ENCODE results near the gene TP53BP2.

The TP53BP2 gene

GRCh38 chr1:223771814-223772770 is 73.7 kb downstream of the TP53BP2 start:
- Histone ChIP-seq H3K9ac (no peak overlapping the region), H3K4me1 (peaks cover 9% of the 10 kb centered on the region; the same call in 1 of the 2 replicates), H3K4me2 (no peak overlapping the region), H3K9me3 (peaks cover 6% of the 10 kb centered on the region; the same call in 1 of the 2 replicates), H4K20me1 (no peaks in the 10 kb centered on the region), H3K27ac (no peak overlapping the region), H3K36me3 (peaks cover 84% of the 10 kb centered on the region), H3K27me3 (no peaks in the 10 kb centered on the region), H3K4me3 (no peak overlapping the region)
- TF ChIP-seq Cebpa-rat (IDR thresholded peaks at IDR 0.05): no peak

- H3K9me3 ChIP-seq: peaks cover 6% of the 10 kb centered on the region; the same call in 1 of the 2 replicates
- H3K4me2 ChIP-seq: no peak overlapping the region
- H3K4me3 ChIP-seq: no peak overlapping the region
- no peaks in the 10 kb centered on the region for H3K27me3 ChIP-seq
- no peak overlapping the region for H3K9ac ChIP-seq
- no peak overlapping the region for H3K27ac ChIP-seq
- peaks cover 77% of the 10 kb centered on the region for H3K36me3 ChIP-seq
- H3K4me1 ChIP-seq: peaks cover 9% of the 10 kb centered on the region; the same call in 1 of the 2 replicates
- no peaks in the 10 kb centered on the region for H4K20me1 ChIP-seq
- no peak for TF ChIP-seq Cebpa-rat (IDR thresholded peaks at IDR 0.05)
Observed at GRCh38 chr1:223771469-223771813, 74.3 kb downstream of the TP53BP2 start.

- no peak overlapping the region for H3K9ac ChIP-seq
- no peak overlapping the region for H3K4me2 ChIP-seq
- H3K27ac ChIP-seq: no peak overlapping the region
- H4K20me1 ChIP-seq: no peaks in the 10 kb centered on the region
- H3K27me3 ChIP-seq: no peaks in the 10 kb centered on the region
- H3K4me1 ChIP-seq: peaks cover 9% of the 10 kb centered on the region; the same call in 1 of the 2 replicates
- H3K36me3 ChIP-seq: peaks cover 72% of the 10 kb centered on the region
- no peak overlapping the region for H3K4me3 ChIP-seq
- TF ChIP-seq Cebpa-rat (IDR thresholded peaks at IDR 0.05): no peak
- peaks cover 6% of the 10 kb centered on the region; the same call in 1 of the 2 replicates for H3K9me3 ChIP-seq
Observed at GRCh38 chr1:223770621-223771315, 75.0 kb downstream of the TP53BP2 start.

- Histone ChIP-seq H4K20me1 (no peaks in the 10 kb centered on the region), H3K4me2 (no peak overlapping the region), H3K27me3 (no peaks in the 10 kb centered on the region), H3K27ac (no peak overlapping the region), H3K9ac (no peak overlapping the region), H3K36me3 (peaks cover 59% of the 10 kb centered on the region), H3K9me3 (peaks cover 6% of the 10 kb centered on the region; the same call in 1 of the 2 replicates), H3K4me3 (no peak overlapping the region), H3K4me1 (peaks cover 6% of the 10 kb centered on the region; the same call in 1 of the 2 replicates)
- TF ChIP-seq Cebpa-rat (IDR thresholded peaks at IDR 0.05): no peak
Observed at GRCh38 chr1:223765719-223766340, 79.9 kb downstream of the TP53BP2 start.

- Histone ChIP-seq H3K4me1 (no peaks in the 10 kb centered on the region; the same call in 1 of the 2 replicates), H3K4me2 (no peak overlapping the region), H3K27ac (no peak overlapping the region), H3K36me3 (peaks cover 59% of the 10 kb centered on the region), H4K20me1 (no peaks in the 10 kb centered on the region), H3K27me3 (no peaks in the 10 kb centered on the region), H3K9ac (no peak overlapping the region), H3K9me3 (peaks cover 6% of the 10 kb centered on the region; the same call in 1 of the 2 replicates), H3K4me3 (no peak overlapping the region)
- TF ChIP-seq Cebpa-rat (IDR thresholded peaks at IDR 0.05): no peak
Observed at GRCh38 chr1:223765036-223765718, 80.6 kb downstream of the TP53BP2 start.

GRCh38 chr1:223763881-223764280 is 81.9 kb downstream of the TP53BP2 start:
- Histone ChIP-seq H3K27me3 (no peaks in the 10 kb centered on the region), H3K9ac (no peak overlapping the region), H3K36me3 (peaks cover 59% of the 10 kb centered on the region), H3K9me3 (peaks cover 2% of the 10 kb centered on the region; the same call in 1 of the 2 replicates), H3K4me2 (no peak overlapping the region), H3K27ac (no peak overlapping the region), H3K4me3 (no peak overlapping the region), H3K4me1 (no peaks in the 10 kb centered on the region), H4K20me1 (no peaks in the 10 kb centered on the region)
- no peak for TF ChIP-seq Cebpa-rat (IDR thresholded peaks at IDR 0.05)

GRCh38 chr1:223763251-223763650 is 82.5 kb downstream of the TP53BP2 start:
- Histone ChIP-seq H3K4me2 (no peak overlapping the region), H3K9me3 (no peaks in the 10 kb centered on the region), H4K20me1 (no peaks in the 10 kb centered on the region), H3K9ac (no peak overlapping the region), H3K36me3 (peaks cover 63% of the 10 kb centered on the region), H3K4me3 (no peak overlapping the region), H3K27me3 (no peaks in the 10 kb centered on the region), H3K4me1 (no peaks in the 10 kb centered on the region), H3K27ac (no peak overlapping the region)
- no peak for TF ChIP-seq Cebpa-rat (IDR thresholded peaks at IDR 0.05)

GRCh38 chr1:223761411-223761810 is 84.3 kb downstream of the TP53BP2 start:
- no peaks in the 10 kb centered on the region for H3K9me3 ChIP-seq
- H3K4me3 ChIP-seq: no peak overlapping the region
- H3K27ac ChIP-seq: no peak overlapping the region
- peaks cover 80% of the 10 kb centered on the region for H3K36me3 ChIP-seq
- H4K20me1 ChIP-seq: no peaks in the 10 kb centered on the region
- no peaks in the 10 kb centered on the region for H3K27me3 ChIP-seq
- no peaks in the 10 kb centered on the region for H3K4me1 ChIP-seq
- no peak for TF ChIP-seq Cebpa-rat (IDR thresholded peaks at IDR 0.05)
- H3K4me2 ChIP-seq: no peak overlapping the region
- H3K9ac ChIP-seq: no peak overlapping the region

GRCh38 chr1:223760833-223761232 is 84.9 kb downstream of the TP53BP2 start:
- H3K9me3 ChIP-seq: no peaks in the 10 kb centered on the region
- no peak overlapping the region for H3K27ac ChIP-seq
- no peaks in the 10 kb centered on the region for H3K4me1 ChIP-seq
- H3K9ac ChIP-seq: no peak overlapping the region
- TF ChIP-seq Cebpa-rat (IDR thresholded peaks at IDR 0.05): no peak
- H3K27me3 ChIP-seq: no peaks in the 10 kb centered on the region
- H3K36me3 ChIP-seq: peaks cover 85% of the 10 kb centered on the region
- no peaks in the 10 kb centered on the region for H4K20me1 ChIP-seq
- H3K4me2 ChIP-seq: no peak overlapping the region
- no peak overlapping the region for H3K4me3 ChIP-seq

Data from BLaER1 (cell line).